Measurements from ENCODE around the gene SLC9A9. TPM values are rescaled to one million over a fixed set of nuclear protein-coding genes. Genes with fewer than 3 reads are reported as not detected.

SLC9A9 gene
- total RNA-seq, 1 donor from 2014 or later: 11.4 TPM

GRCh38 chr3:143226678-143227291 lies 621.5 kb downstream of the SLC9A9 start:
- Mint-ChIP-seq H3K4me1 (ENCODE audit: low read depth, unreplicated experiment) (no peaks in the 10 kb centered on the region), H3K27me3 (ENCODE audit: unreplicated experiment) (no peaks in the 10 kb centered on the region), H3K4me3 (ENCODE audit: unreplicated experiment) (no peak overlapping the region), H3K27ac (ENCODE audit: unreplicated experiment) (no peak overlapping the region), H3K36me3 (ENCODE audit: unreplicated experiment) (no peaks in the 10 kb centered on the region), H3K9me3 (ENCODE audit: unreplicated experiment) (peaks cover 1% of the 10 kb centered on the region)
- TF ChIP-seq CTCF (IDR thresholded peaks at IDR 0.05; ENCODE audit: partially characterized antibody, unreplicated experiment): no peak
- no peak for DNase-seq

GRCh38 chr3:143224716-143225115 lies 623.6 kb downstream of the SLC9A9 start:
- no peak for TF ChIP-seq CTCF (IDR thresholded peaks at IDR 0.05; ENCODE audit: partially characterized antibody, unreplicated experiment)
- DNase-seq: no peak
- peaks cover 1% of the 10 kb centered on the region for H3K9me3 Mint-ChIP-seq (ENCODE audit: unreplicated experiment)
- H3K27ac Mint-ChIP-seq (ENCODE audit: unreplicated experiment): no peak overlapping the region
- H3K4me1 Mint-ChIP-seq (ENCODE audit: low read depth, unreplicated experiment): no peaks in the 10 kb centered on the region
- H3K4me3 Mint-ChIP-seq (ENCODE audit: unreplicated experiment): no peak overlapping the region
- H3K36me3 Mint-ChIP-seq (ENCODE audit: unreplicated experiment): no peaks in the 10 kb centered on the region
- no peaks in the 10 kb centered on the region for H3K27me3 Mint-ChIP-seq (ENCODE audit: unreplicated experiment)

- TF ChIP-seq CTCF (IDR thresholded peaks at IDR 0.05; ENCODE audit: partially characterized antibody, unreplicated experiment): no peak
- no peaks in the 10 kb centered on the region for H3K36me3 Mint-ChIP-seq (ENCODE audit: unreplicated experiment)
- H3K9me3 Mint-ChIP-seq (ENCODE audit: unreplicated experiment): peaks cover 1% of the 10 kb centered on the region
- no peaks in the 10 kb centered on the region for H3K27me3 Mint-ChIP-seq (ENCODE audit: unreplicated experiment)
- no peak overlapping the region for H3K4me3 Mint-ChIP-seq (ENCODE audit: unreplicated experiment)
- no peak for DNase-seq
- H3K27ac Mint-ChIP-seq (ENCODE audit: unreplicated experiment): no peak overlapping the region
- no peaks in the 10 kb centered on the region for H3K4me1 Mint-ChIP-seq (ENCODE audit: low read depth, unreplicated experiment)
Measured at GRCh38 chr3:143222981-143223380, 625.3 kb downstream of the SLC9A9 start.

- H3K4me3 Mint-ChIP-seq (ENCODE audit: unreplicated experiment): no peak overlapping the region
- H3K36me3 Mint-ChIP-seq (ENCODE audit: unreplicated experiment): no peaks in the 10 kb centered on the region
- H3K27me3 Mint-ChIP-seq (ENCODE audit: unreplicated experiment): no peaks in the 10 kb centered on the region
- H3K9me3 Mint-ChIP-seq (ENCODE audit: unreplicated experiment): no peaks in the 10 kb centered on the region
- H3K4me1 Mint-ChIP-seq (ENCODE audit: low read depth, unreplicated experiment): no peaks in the 10 kb centered on the region
- TF ChIP-seq CTCF (IDR thresholded peaks at IDR 0.05; ENCODE audit: partially characterized antibody, unreplicated experiment): no peak
- DNase-seq: no peak
- H3K27ac Mint-ChIP-seq (ENCODE audit: unreplicated experiment): no peak overlapping the region
Measured at GRCh38 chr3:143222505-143222904, 625.8 kb downstream of the SLC9A9 start.

GRCh38 chr3:143221446-143221845 lies 626.8 kb downstream of the SLC9A9 start:
- Mint-ChIP-seq H3K27ac (ENCODE audit: unreplicated experiment) (no peak overlapping the region), H3K9me3 (ENCODE audit: unreplicated experiment) (no peaks in the 10 kb centered on the region), H3K4me1 (ENCODE audit: low read depth, unreplicated experiment) (no peaks in the 10 kb centered on the region), H3K4me3 (ENCODE audit: unreplicated experiment) (no peak overlapping the region), H3K36me3 (ENCODE audit: unreplicated experiment) (no peaks in the 10 kb centered on the region), H3K27me3 (ENCODE audit: unreplicated experiment) (no peaks in the 10 kb centered on the region)
- no peak for DNase-seq
- no peak for TF ChIP-seq CTCF (IDR thresholded peaks at IDR 0.05; ENCODE audit: partially characterized antibody, unreplicated experiment)

Measured in glutamatergic neuron (in vitro differentiated cells).